Adrenal gland (tissue), 12 donors: ENCODE data around the gene ARFIP1. TPM values are rescaled to one million over a fixed set of nuclear protein-coding genes. Genes with fewer than 3 reads are reported as not detected.
"Not testable (repeated sequence)": the region's sequence is repeated elsewhere in the genome, so short reads cannot be mapped to it uniquely, and the experiment has no call there.

Experiments
- DNase-seq, 7 donors: peaks; one replicate each; pipeline ENCODE4 v3.0.0-alpha.2; 2019 to 2020
- H3K27ac ChIP-seq, 5 donors: fragments of 200-600 bp; sonication (generic) in 4 of 5; 1 replicate in 3 of 5; 2 replicates in 2 of 5; pipeline versions ENCODE4 v1.5.1 to v1.8.0; 2016 to 2020; ENCODE audit warnings: mild to moderate bottlenecking in 1 of 5
- H3K27me3 ChIP-seq: fragments of 200-600 bp; 2 replicates; pipeline ENCODE4 v1.8.0; 2021
- H3K36me3 ChIP-seq, 2 donors: fragments of 200-600 bp; replicated peaks in 1 of 2; 1 replicate in 1 of 2; 2 replicates in 1 of 2; pipeline versions ENCODE4 v1.5.1 to v1.8.0; 2018 to 2022
- H3K4me1 ChIP-seq, 2 donors: fragments of 200-600 bp; replicated peaks in 1 of 2; 1 replicate in 1 of 2; 2 replicates in 1 of 2; pipeline versions ENCODE4 v1.5.1 to v1.8.0; 2018 to 2021
- H3K4me3 ChIP-seq, 4 donors: fragments of 200-600 bp; sonication (generic) in 3 of 4; one replicate each; pipeline ENCODE4 v1.5.1; 2016 to 2018
- H3K9me3 ChIP-seq, 3 donors: fragments of 200-600 bp; sonication (generic) in 1 of 3; replicated peaks in 1 of 3; 1 replicate in 2 of 3; 2 replicates in 1 of 3; pipeline versions ENCODE4 v1.5.1 to v1.8.0; 2016 to 2021
- POLR2A ChIP-seq, 2 donors: fragments of 450-650 bp; IDR thresholded peaks; one replicate each; pipeline ENCODE4 v1.6.1; 2017; ENCODE audit warnings: antibody characterized with exemption in 2 of 2, mild to moderate bottlenecking in 2 of 2, moderate library complexity in 1 of 2
- WGBS, 4 donors: extraction: QIAGEN DNeasy Blood & Tissue Kit in 2 of 4; methylation state at CpG; one replicate each; pipeline versions ENCODE4 v1.1.5 to v1.1.7; 2013 to 2017; 5-methylcytosine and 5-hydroxymethylcytosine counted together
- intact Hi-C, 2 donors: fragments of 100-400 bp; cut with DNase I; formaldehyde crosslinking; loops; one replicate each; pipeline versions ENCODE4 v1.14.1 to v1.15.0; 2022 to 2023
- polyA plus RNA-seq, 3 donors: library from polyadenylated mRNA; stranded (reverse); fragments of 200-250 nt in 2 of 3; fragments of 350-450 nt in 1 of 3; fragmentation: Illumina TruSeq in 1 of 3; extraction: RNeasy Lipid Tissue Mini Kit (QIAGEN cat#74804) in 1 of 3; gene quantifications; one replicate each; pipeline ENCODE4 v1.2.3, GENCODE V29; 2013 to 2014
- total RNA-seq, 9 donors: library from RNA; depleted of rRNA in 4 of 9; stranded (reverse); fragments of >200 nt in 4 of 9; fragments of 120-200 nt in 1 of 9; fragmentation: NEBNext Ultra II Directional in 1 of 9; extraction: Animal tissue kit (Norgen Biotek cat#: 25700) in 1 of 9; gene quantifications; one replicate each; pipeline versions ENCODE4 v1.1.0 to v1.2.4, GENCODE V29; 2013 to 2023
- TF ChIP-seq, protein P1 (sequence below), 6 experiments: fragments of 450-650 bp in 4 of 6; fragments of 200-600 bp in 2 of 6; sonication (generic) in 1 of 6; IDR thresholded peaks; 1 replicate in 5 of 6; 2 replicates in 1 of 6; pipeline versions ENCODE4 v1.5.1 to v1.8.0; 2016 to 2021; ENCODE audit warnings: antibody characterized with exemption in 6 of 6, mild to moderate bottlenecking in 2 of 6, moderate library complexity in 1 of 6
- donor health status: healthy with polysubstance abuse.
- donor health status: Bipolar disorder and iron deficiency.
- donor health status: DM: yes; HTN: yes; CAD: no.
- donor health status: DM: no; HTN: no; CAD: no.
- donor health status: DM: no; HTN: no; CAD: no.
- donor health status: DM: yes; HTN: yes; CAD: no.

The ARFIP1 gene
- total and polyA plus RNA-seq, 12 donors, result 15.2 to 43.3 (median 28.3) TPM

DNA sequence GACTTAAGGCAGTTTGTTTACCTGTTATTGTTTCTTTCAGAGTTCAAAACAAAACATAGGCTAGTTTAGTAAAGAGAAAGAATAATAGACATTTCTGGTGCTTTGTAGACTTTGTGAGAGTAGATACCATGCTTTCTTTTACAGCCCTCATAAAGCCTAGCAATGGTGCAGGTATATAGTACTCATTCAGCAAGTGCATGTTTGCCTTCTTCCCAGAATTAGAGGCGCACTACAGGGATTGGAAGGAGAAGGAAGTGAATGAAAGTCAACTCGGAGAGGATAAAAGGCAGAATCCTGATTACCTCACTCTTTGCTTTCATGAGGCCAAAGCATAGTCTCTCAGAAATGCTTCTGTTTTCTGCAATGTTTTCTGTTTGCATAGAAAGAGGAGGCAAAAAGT is 113.2 kb downstream of the ARFIP1 start:
- Histone ChIP-seq H3K27me3 (no peaks in the 10 kb centered on the region), H3K27ac (no peak overlapping the region), H3K4me1 (no peaks in the 10 kb centered on the region), H3K4me3 (no peak overlapping the region), H3K36me3 (peaks cover 0 to 6% of the 10 kb centered on the region in 2 donors), H3K9me3 (no peaks in the 10 kb centered on the region)
- intact Hi-C loops, result no loop called here
- TF ChIP-seq, protein P1, sequence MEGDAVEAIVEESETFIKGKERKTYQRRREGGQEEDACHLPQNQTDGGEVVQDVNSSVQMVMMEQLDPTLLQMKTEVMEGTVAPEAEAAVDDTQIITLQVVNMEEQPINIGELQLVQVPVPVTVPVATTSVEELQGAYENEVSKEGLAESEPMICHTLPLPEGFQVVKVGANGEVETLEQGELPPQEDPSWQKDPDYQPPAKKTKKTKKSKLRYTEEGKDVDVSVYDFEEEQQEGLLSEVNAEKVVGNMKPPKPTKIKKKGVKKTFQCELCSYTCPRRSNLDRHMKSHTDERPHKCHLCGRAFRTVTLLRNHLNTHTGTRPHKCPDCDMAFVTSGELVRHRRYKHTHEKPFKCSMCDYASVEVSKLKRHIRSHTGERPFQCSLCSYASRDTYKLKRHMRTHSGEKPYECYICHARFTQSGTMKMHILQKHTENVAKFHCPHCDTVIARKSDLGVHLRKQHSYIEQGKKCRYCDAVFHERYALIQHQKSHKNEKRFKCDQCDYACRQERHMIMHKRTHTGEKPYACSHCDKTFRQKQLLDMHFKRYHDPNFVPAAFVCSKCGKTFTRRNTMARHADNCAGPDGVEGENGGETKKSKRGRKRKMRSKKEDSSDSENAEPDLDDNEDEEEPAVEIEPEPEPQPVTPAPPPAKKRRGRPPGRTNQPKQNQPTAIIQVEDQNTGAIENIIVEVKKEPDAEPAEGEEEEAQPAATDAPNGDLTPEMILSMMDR (IDR thresholded peaks at IDR 0.05), result no peak
- no peak for TF ChIP-seq POLR2A (IDR thresholded peaks at IDR 0.05)
- WGBS, 4 donors, result 76 to 90% (median 87%) methylated on average over 2 of the region's 2 CpGs
- DNase-seq, result no peak

- Histone ChIP-seq H3K36me3 (no peaks in the 10 kb centered on the region), H3K4me1 (no peaks in the 10 kb centered on the region), H3K27ac (no peak overlapping the region), H3K4me3 (no peak overlapping the region), H3K9me3 (no peaks in the 10 kb centered on the region), H3K27me3 (no peaks in the 10 kb centered on the region)
- intact Hi-C loops, result no loop called here
- no peak for DNase-seq
- WGBS, 4 donors, result 82 to 100% (median 96%) methylated on average over 1 of the region's 1 CpG
- TF ChIP-seq, protein P1 (IDR thresholded peaks at IDR 0.05), result no peak
- TF ChIP-seq POLR2A (IDR thresholded peaks at IDR 0.05), result no peak
Observed at GRCh38 chr4:152894673-152895072, 114.9 kb downstream of the ARFIP1 start.

GRCh38 chr4:152896811-152897210 is 117.1 kb downstream of the ARFIP1 start:
- no peak for TF ChIP-seq POLR2A (IDR thresholded peaks at IDR 0.05)
- TF ChIP-seq, protein P1 (IDR thresholded peaks at IDR 0.05), result no peak
- no peaks in the 10 kb centered on the region for H3K9me3 ChIP-seq
- WGBS, 4 donors, result 65 to 79% (median 67%) methylated on average over 1 of the region's 1 CpG
- H3K36me3 ChIP-seq, result no peaks in the 10 kb centered on the region
- no peaks in the 10 kb centered on the region for H3K27me3 ChIP-seq
- DNase-seq, result no peak
- no peaks in the 10 kb centered on the region for H3K4me1 ChIP-seq
- intact Hi-C loops, result no loop called here
- no peak overlapping the region for H3K27ac ChIP-seq
- no peak overlapping the region for H3K4me3 ChIP-seq

DNA sequence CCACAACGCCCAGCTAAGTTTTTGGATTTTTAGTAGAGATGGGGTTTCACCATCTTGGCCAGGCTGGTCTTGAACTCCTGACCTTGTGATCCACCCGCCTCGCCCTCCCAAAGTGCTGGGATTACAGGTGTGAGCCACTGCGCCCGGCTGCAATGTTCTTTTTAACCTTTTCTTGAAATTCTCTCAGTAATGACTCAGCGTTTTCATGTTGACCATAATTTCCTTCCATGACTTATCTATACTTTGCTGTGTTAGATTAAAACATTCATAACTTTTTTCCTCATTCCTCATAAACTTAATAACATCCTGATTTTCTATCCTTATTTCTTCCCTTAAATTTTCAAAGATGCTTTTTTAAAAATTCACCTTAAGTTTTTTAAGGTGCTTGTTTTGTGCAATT is 118.4 kb downstream of the ARFIP1 start:
- WGBS, 4 donors, result 87 to 93% (median 90%) methylated on average over 6 of the region's 6 CpGs
- H3K9me3 ChIP-seq, H3K27me3 ChIP-seq, DNase-seq, intact Hi-C loops, H3K27ac ChIP-seq, H3K4me1 ChIP-seq, H3K4me3 ChIP-seq, H3K36me3 ChIP-seq: not testable (repeated sequence)

DNA sequence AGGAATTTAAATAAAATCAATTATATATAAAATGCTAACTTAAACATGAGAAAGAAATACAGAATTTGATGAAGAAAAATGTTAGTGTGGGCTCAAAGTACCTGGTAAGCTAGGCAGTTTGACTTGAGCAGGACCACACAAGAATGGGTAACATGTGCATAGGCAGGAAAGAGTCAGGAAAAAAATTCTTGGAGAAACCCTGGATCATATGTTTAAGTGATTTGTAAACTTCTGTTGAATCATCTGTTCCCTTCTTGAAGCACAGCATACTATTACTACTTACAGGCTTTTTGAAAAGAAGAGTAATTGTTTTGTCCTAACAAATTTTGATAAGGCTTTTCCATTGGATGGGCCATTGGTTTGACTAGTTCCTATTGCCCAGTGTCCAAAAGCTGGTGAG is 118.9 kb downstream of the ARFIP1 start:
- no peaks in the 10 kb centered on the region for H3K36me3 ChIP-seq
- intact Hi-C loops, result no loop called here
- no peak for TF ChIP-seq POLR2A (IDR thresholded peaks at IDR 0.05)
- TF ChIP-seq, protein P1 (IDR thresholded peaks at IDR 0.05), result no peak

More for the DNA sequence above, 118.9 kb downstream of the ARFIP1 start:
- Histone ChIP-seq H3K27ac (no peak overlapping the region), H3K4me3 (no peak overlapping the region), H3K27me3 (no peaks in the 10 kb centered on the region), H3K4me1 (no peaks in the 10 kb centered on the region), H3K9me3 (no peaks in the 10 kb centered on the region)
- DNase-seq, result no peak
